Suprapubic skin (tissue), 4 donors: ENCODE measurements around the gene MLLT10. TPM values are rescaled to one million over a fixed set of nuclear protein-coding genes. Genes with fewer than 3 reads are reported as not detected.

Source experiments
- DNase-seq, 2 donors: peaks; one replicate each; pipeline ENCODE4 v3.0.0-alpha.2; 2019; ENCODE audit warnings: low spot score in 2 of 2
- H3K27ac ChIP-seq: fragments of 200-600 bp; sonication (generic); one replicate; pipeline ENCODE4 v1.5.1; 2019
- H3K27me3 ChIP-seq: fragments of 200-600 bp; sonication (generic); one replicate; pipeline ENCODE4 v1.5.1; 2019
- H3K36me3 ChIP-seq: fragments of 200-600 bp; sonication (generic); one replicate; pipeline ENCODE4 v1.5.1; 2019
- H3K4me1 ChIP-seq: fragments of 200-600 bp; sonication (generic); one replicate; pipeline ENCODE4 v1.5.1; 2019
- H3K4me3 ChIP-seq: fragments of 200-600 bp; sonication (generic); one replicate; pipeline ENCODE4 v1.5.1; 2019; ENCODE audit warnings: mild to moderate bottlenecking
- H3K9me3 ChIP-seq: fragments of 200-600 bp; sonication (generic); one replicate; pipeline ENCODE4 v1.5.1; 2019
- EP300 ChIP-seq: sonication (generic); formaldehyde crosslinking; IDR thresholded peaks from one replicate; pipeline ENCODE4 v1.6.1; 2017; ENCODE audit warnings: antibody characterized with exemption
- POLR2A ChIP-seq, 2 donors: fragments of 450-650 bp; IDR thresholded peaks; one replicate each; pipeline ENCODE4 v1.6.1; 2017; ENCODE audit warnings: antibody characterized with exemption in 2 of 2, mild to moderate bottlenecking in 2 of 2, moderate library complexity in 2 of 2
- POLR2AphosphoS5 ChIP-seq, 3 donors: sonication (generic); formaldehyde crosslinking; IDR thresholded peaks; one replicate each; pipeline ENCODE4 v1.6.1; 2017; ENCODE audit warnings: antibody characterized with exemption in 3 of 3
- WGBS: methylation state at CpG from one replicate; pipeline ENCODE4 v1.1.5; 2018; 5-methylcytosine and 5-hydroxymethylcytosine counted together
- total RNA-seq, 4 donors: library from RNA; depleted of rRNA; stranded (reverse); fragments of >200 nt; gene quantifications; one replicate each; pipeline ENCODE4 v1.1.0, GENCODE V29; 2016
- TF ChIP-seq, protein P1 (sequence below), 2 donors: fragments of 200-600 bp in 1 of 2; fragments of 450-650 bp in 1 of 2; sonication (generic) in 1 of 2; IDR thresholded peaks; one replicate each; pipeline ENCODE4 v1.5.1; 2016 to 2019; ENCODE audit warnings: antibody characterized with exemption in 2 of 2, mild to moderate bottlenecking in 1 of 2, moderate library complexity in 1 of 2

Gene MLLT10
- total RNA-seq, 4 donors from 2014 or later: 58.0 to 97.8 (median 64.4) TPM

DNA sequence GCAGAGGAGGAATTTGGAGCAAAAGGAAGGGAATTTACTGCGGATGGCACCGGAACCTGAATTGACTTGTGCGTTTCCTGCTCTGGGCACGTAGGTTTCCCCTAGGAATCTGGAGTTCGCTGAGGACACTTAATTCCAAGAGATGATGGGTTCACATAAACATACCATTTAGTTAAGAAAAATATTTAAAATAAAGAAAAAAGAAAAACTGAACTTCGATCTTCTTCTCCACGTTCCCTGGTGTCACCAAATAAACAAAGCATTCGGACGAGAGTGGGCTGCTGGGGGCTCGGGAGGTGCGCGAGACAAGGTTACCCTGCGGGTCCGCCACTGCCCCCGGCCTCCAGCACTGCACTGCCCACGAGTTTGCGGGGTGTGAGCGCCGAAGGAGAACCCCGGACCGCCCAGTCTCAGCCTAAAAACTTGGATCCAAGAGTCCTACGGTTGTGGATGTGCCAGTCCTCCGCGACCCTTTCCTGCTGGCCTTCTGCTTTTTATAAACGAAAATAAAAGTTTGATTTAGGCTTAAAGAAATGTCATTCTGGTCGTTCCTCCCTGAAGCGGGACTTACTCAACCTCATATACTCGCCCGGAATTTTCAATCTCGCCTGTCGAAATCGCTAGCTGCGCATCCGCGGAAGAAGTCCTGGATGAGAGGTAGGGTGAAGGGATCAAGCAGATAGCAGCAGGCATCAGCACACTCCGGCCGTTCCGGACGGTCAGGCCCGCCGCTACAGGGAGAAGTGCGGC is 38.9 kb upstream of the MLLT10 start:
- Histone ChIP-seq H3K36me3 (no peaks in the 10 kb centered on the region), H3K4me3 (peak overlapping the region; percentile 80), H3K9me3 (no peaks in the 10 kb centered on the region), H3K4me1 (peaks cover 35% of the 10 kb centered on the region), H3K27me3 (no peaks in the 10 kb centered on the region), H3K27ac (peak overlapping the region; percentile 57)
- 0% methylated on average over 26 of the region's 42 CpGs for WGBS
- DNase-seq: no peak
- no peak for TF ChIP-seq POLR2A (IDR thresholded peaks at IDR 0.05)
- TF ChIP-seq, protein P1, sequence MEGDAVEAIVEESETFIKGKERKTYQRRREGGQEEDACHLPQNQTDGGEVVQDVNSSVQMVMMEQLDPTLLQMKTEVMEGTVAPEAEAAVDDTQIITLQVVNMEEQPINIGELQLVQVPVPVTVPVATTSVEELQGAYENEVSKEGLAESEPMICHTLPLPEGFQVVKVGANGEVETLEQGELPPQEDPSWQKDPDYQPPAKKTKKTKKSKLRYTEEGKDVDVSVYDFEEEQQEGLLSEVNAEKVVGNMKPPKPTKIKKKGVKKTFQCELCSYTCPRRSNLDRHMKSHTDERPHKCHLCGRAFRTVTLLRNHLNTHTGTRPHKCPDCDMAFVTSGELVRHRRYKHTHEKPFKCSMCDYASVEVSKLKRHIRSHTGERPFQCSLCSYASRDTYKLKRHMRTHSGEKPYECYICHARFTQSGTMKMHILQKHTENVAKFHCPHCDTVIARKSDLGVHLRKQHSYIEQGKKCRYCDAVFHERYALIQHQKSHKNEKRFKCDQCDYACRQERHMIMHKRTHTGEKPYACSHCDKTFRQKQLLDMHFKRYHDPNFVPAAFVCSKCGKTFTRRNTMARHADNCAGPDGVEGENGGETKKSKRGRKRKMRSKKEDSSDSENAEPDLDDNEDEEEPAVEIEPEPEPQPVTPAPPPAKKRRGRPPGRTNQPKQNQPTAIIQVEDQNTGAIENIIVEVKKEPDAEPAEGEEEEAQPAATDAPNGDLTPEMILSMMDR (IDR thresholded peaks at IDR 0.05): no peak
- no peak for TF ChIP-seq EP300
- TF ChIP-seq POLR2AphosphoS5 (IDR thresholded peaks at IDR 0.05): no peak

DNA sequence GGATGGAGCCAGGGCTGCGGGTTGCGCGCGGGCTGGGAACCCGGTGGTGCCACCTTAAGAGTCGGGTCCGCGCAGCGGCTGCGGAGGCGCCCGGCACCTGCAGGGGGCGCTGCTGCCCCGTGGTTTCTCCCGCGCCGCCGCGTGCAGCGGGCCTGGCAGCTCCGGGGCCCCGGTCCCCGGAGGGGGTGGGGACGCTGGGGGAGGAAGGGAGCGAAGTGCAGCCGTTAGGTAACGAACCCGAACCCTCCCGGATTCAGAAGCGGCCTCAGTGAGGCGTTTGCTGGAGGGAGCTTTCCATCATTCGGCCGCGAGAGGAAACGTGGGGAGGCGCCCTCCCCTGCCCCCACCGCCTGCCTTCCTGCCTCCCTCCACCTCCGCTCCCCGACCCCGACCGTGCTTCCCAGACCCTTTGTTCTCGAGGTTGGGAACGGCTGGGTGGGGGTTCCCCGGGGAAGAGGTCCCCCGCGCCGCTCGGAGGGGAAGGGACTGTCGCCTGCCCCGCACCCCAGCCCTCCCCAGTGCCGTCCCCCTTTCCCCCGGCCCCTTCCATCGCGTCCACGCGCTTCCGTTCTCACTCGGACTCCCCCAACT is 38.2 kb upstream of the MLLT10 start:
- Histone ChIP-seq H3K9me3 (no peaks in the 10 kb centered on the region), H3K27ac (peak overlapping the region; percentile 57), H3K36me3 (no peaks in the 10 kb centered on the region), H3K4me1 (peaks cover 35% of the 10 kb centered on the region), H3K4me3 (peak overlapping the region; percentile 80), H3K27me3 (no peaks in the 10 kb centered on the region)
- TF ChIP-seq EP300 (no peak), POLR2AphosphoS5 (IDR thresholded peaks at IDR 0.05) (peak in 1 of 3 donors; percentile 7), POLR2A (IDR thresholded peaks at IDR 0.05) (no peak)
- TF ChIP-seq, protein P1 (IDR thresholded peaks at IDR 0.05): peak; percentile 95 to 99
- 1% methylated on average over 23 of the region's 58 CpGs for WGBS
- peak; percentile 88 to 90 for DNase-seq

DNA sequence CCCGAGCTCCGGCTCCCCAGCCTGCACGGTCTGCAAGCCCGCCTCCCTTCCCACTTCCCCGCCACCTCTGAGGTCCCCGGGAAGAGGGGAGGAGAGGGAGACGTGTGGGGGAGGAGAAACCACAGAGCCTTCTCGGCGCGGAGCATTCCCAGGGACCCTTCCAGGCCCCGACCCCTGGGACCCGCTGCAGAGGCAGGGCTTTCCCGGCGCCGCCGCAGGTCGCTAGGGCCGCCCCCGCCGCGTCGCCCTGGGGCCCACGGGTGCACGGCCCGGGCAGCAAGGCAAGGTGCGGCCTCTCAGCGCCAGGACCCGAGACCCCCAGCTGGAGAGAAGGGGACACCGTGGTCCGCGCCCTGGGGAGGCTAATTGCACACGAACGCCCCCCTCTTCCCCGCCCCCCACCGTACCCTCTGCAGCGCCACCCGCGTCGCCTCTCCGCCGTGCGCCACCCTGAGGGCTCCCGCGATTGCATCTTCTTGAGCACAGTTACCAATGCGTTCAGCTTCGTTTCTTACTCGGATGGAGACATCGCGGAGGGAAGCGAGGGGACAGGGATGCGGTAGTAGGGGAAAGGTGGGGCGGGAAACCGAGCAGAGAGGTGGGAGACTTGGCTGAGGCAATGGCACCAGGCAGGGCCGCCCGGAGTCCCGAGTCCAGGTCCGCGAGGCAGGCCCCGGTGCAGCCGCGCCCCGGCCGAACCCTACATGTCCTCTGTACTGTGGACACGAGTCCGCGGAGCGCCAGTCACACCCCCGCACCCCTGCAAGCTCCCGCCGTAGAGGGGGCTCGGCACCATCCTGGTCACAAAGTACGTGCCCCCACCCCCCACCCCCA is 37.5 kb upstream of the MLLT10 start:
- H3K4me3 ChIP-seq: peak overlapping the region; percentile 80
- no peaks in the 10 kb centered on the region for H3K27me3 ChIP-seq
- no peaks in the 10 kb centered on the region for H3K36me3 ChIP-seq
- TF ChIP-seq POLR2AphosphoS5 (IDR thresholded peaks at IDR 0.05) (no peak), POLR2A (IDR thresholded peaks at IDR 0.05) (no peak)
- TF ChIP-seq, protein P1 (IDR thresholded peaks at IDR 0.05): peak in 1 of 2 donors; percentile 16
- H3K4me1 ChIP-seq: peaks cover 35% of the 10 kb centered on the region
- peak in 1 of 2 donors; percentile 74 for DNase-seq
- peak overlapping the region; percentile 16 for H3K27ac ChIP-seq
- WGBS: 0% methylated on average over 39 of the region's 72 CpGs
- no peaks in the 10 kb centered on the region for H3K9me3 ChIP-seq

DNA sequence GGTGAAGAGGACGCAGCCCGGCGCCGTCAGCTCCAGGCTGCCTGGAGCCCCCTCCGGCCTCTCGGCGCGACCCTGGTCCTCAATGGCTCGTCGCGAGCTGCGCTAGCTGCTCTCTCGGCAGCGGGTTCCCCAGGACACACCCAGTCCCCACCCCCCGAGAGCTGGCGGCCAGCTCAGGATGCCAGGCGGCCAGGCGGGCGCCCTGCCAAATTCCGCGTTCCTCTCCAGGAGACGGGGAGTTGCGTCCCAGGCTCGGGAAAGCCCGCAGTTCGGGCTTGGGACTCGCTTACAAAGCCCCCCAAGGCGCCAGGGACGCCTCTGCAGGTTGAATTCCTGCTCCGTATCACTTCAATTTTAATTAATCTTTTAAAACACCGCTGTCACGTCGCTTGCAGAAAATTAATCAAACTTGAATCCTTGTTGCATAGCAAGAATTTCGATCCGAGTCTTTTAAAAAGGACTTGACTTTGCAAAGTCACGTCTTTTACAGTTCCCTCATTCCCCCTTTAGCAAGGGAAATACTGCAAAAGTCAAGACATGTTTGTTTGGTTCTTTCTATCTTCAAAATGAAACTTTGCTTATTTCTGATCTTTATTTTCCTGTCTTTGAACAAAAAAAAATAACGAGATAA is 36.7 kb upstream of the MLLT10 start:
- Histone ChIP-seq H3K27me3 (no peaks in the 10 kb centered on the region), H3K36me3 (no peaks in the 10 kb centered on the region), H3K4me3 (peak overlapping the region; percentile 80), H3K27ac (peak overlapping the region; percentile 4), H3K4me1 (peaks cover 35% of the 10 kb centered on the region), H3K9me3 (no peaks in the 10 kb centered on the region)
- peak; percentile 94 to 96 for DNase-seq
- TF ChIP-seq, protein P1 (IDR thresholded peaks at IDR 0.05): no peak
- TF ChIP-seq POLR2AphosphoS5 (IDR thresholded peaks at IDR 0.05) (no peak), POLR2A (IDR thresholded peaks at IDR 0.05) (no peak), EP300 (no peak)
- WGBS: 6% methylated on average over 17 of the region's 37 CpGs
